CD4-positive, alpha-beta T cell (primary cell): ENCODE data around the gene DYNLRB1. TPM values are rescaled to one million over a fixed set of nuclear protein-coding genes. Genes with fewer than 3 reads are reported as not detected.

Source experiments
- ATAC-seq: fragments of 200-7000 bp; cut with Tn5 transposase; one replicate; pipeline ENCODE4 v1.10.0; 2022; ENCODE audit warnings: mild to moderate bottlenecking; ENCODE audit not compliant: poor library complexity
- CTCF ChIA-PET: fragments of 350-600 bp; sonication (Branson Sonifier 250); formaldehyde crosslinking; loops from one replicate; lab custom pipeline; 2021; ENCODE audit warnings: antibody characterized with exemption, inconsistent platforms; lab: Charles Lee
- POLR2A ChIA-PET: fragments of 350-600 bp; sonication (Branson Sonifier 250); formaldehyde crosslinking; loops from one replicate; lab custom pipeline; 2021; ENCODE audit warnings: antibody characterized with exemption, inconsistent platforms; lab: Charles Lee
- DNase-seq, 14 experiments: peaks; one replicate each; pipeline ENCODE4 v3.0.0-alpha.2; 2013 to 2020; ENCODE audit warnings: mixed read lengths in 2 of 14
- H3K27ac ChIP-seq, 2 donors: one replicate each; pipeline versions ENCODE4 v1.5.1 to v1.7.0; 2013; ENCODE audit warnings: low read length in 2 of 2, low read depth in 1 of 2, mild to moderate bottlenecking in 1 of 2
- H3K27me3 ChIP-seq, 2 experiments: 1 replicate in 1 of 2; 2 replicates in 1 of 2; pipeline versions ENCODE4 v1.6.1 to v1.7.0; 2013; ENCODE audit warnings: low read length in 2 of 2, control low read depth in 1 of 2, mild to moderate bottlenecking in 1 of 2, moderate library complexity in 1 of 2; ENCODE audit not compliant: insufficient read depth in 2 of 2, control insufficient read depth in 1 of 2
- H3K36me3 ChIP-seq: one replicate; pipeline ENCODE4 v1.6.1; 2013; ENCODE audit warnings: low read length, control low read depth; ENCODE audit not compliant: insufficient read depth
- H3K4me1 ChIP-seq: one replicate; pipeline ENCODE4 v1.6.1; 2013; ENCODE audit warnings: low read length, control low read depth; ENCODE audit not compliant: insufficient read depth
- H3K4me3 ChIP-seq: one replicate; pipeline ENCODE4 v1.5.1; 2013; ENCODE audit warnings: mild to moderate bottlenecking, low read length, moderate library complexity
- H3K9me3 ChIP-seq, 2 experiments: 1 replicate in 1 of 2; 2 replicates in 1 of 2; pipeline versions ENCODE4 v1.6.1 to v1.7.0; 2013; ENCODE audit warnings: low read length in 2 of 2, mild to moderate bottlenecking in 2 of 2, control low read depth in 1 of 2, moderate library complexity in 1 of 2; ENCODE audit not compliant: control insufficient read depth in 1 of 2, insufficient read depth in 1 of 2
- H3K27ac Mint-ChIP-seq: one replicate; pipeline ENCODE4 v1.8.0; 2020; ENCODE audit warnings: mixed read lengths
- H3K27me3 Mint-ChIP-seq: one replicate; pipeline ENCODE4 v1.8.0; 2021; ENCODE audit warnings: mixed read lengths
- H3K36me3 Mint-ChIP-seq: one replicate; pipeline ENCODE4 v1.8.0; 2021; ENCODE audit warnings: low read depth, mixed read lengths
- H3K4me1 Mint-ChIP-seq: one replicate; pipeline ENCODE4 v1.8.0; 2021; ENCODE audit warnings: low read depth, mixed read lengths
- H3K4me3 Mint-ChIP-seq: one replicate; pipeline ENCODE4 v1.8.0; 2020; ENCODE audit warnings: mild to moderate bottlenecking, mixed read lengths
- H3K9me3 Mint-ChIP-seq: one replicate; pipeline ENCODE4 v1.8.0; 2020; ENCODE audit warnings: mixed read lengths
- intact Hi-C, 2 experiments: fragments of 100-400 bp; cut with DNase I in 1 of 2; cut with micrococcal nuclease in 1 of 2; formaldehyde crosslinking; loops; one replicate each; pipeline versions ENCODE4 v1.15.1 to v1.9.0; 2023 to 2025; cut with DNase I, micrococcal nuclease
- total RNA-seq, 174 experiments: library from RNA in 2 of 174; stranded (reverse) in 2 of 174; gene quantifications; one replicate each; pipeline ENCODE4 v1.2.3 and lab custom pipeline; 2021 to 2026
- TF ChIP-seq, protein P1 (sequence below): fragments of 200-600 bp; IDR thresholded peaks from one replicate; pipeline ENCODE4 v1.8.0; 2022; ENCODE audit warnings: antibody characterized with exemption, mild to moderate bottlenecking

Gene DYNLRB1
- total RNA-seq, 2 experiments from 2014 or later, result 38.3 to 40.3 TPM

DNA sequence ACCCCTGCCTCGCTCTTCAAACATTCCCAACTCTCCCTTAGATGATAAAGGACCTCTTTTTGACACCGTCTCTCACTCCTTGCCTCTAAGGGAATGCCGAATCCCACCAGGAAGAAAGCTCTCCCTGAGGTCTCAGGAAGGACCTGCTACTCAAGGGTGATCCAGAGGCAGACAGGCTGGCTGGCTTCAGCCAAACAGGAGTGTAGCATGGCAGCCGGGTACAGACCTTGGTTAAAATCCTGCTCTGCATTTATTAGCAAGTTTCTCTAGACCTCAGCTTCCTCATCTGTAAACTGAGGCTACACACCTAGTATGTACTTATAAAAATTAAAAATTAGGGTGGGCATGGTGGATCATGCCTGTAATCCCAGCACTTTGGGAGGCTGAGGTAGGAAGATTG, 59.5 kb downstream of the DYNLRB1 start:
- DNase-seq, result no peak
- intact Hi-C loops, result no loop called here
- H3K9me3 ChIP-seq, result no peaks in the 10 kb centered on the region
- no peaks in the 10 kb centered on the region for H3K9me3 Mint-ChIP-seq
- TF ChIP-seq, protein P1, sequence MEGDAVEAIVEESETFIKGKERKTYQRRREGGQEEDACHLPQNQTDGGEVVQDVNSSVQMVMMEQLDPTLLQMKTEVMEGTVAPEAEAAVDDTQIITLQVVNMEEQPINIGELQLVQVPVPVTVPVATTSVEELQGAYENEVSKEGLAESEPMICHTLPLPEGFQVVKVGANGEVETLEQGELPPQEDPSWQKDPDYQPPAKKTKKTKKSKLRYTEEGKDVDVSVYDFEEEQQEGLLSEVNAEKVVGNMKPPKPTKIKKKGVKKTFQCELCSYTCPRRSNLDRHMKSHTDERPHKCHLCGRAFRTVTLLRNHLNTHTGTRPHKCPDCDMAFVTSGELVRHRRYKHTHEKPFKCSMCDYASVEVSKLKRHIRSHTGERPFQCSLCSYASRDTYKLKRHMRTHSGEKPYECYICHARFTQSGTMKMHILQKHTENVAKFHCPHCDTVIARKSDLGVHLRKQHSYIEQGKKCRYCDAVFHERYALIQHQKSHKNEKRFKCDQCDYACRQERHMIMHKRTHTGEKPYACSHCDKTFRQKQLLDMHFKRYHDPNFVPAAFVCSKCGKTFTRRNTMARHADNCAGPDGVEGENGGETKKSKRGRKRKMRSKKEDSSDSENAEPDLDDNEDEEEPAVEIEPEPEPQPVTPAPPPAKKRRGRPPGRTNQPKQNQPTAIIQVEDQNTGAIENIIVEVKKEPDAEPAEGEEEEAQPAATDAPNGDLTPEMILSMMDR, result no peak
- H3K4me1 ChIP-seq, result peaks cover 12% of the 10 kb centered on the region
- peaks cover 64% of the 10 kb centered on the region for H3K36me3 Mint-ChIP-seq
- H3K4me3 Mint-ChIP-seq, result no peak overlapping the region
- H3K27ac Mint-ChIP-seq, result no peak overlapping the region
- H3K27ac ChIP-seq, result no peak overlapping the region
- H3K27me3 ChIP-seq, result no peaks in the 10 kb centered on the region
- H3K36me3 ChIP-seq, result peaks cover 27% of the 10 kb centered on the region
- no peak for ATAC-seq
- ChIA-PET CTCF (no interaction called here), POLR2A (no interaction called here)
- H3K27me3 Mint-ChIP-seq, result no peaks in the 10 kb centered on the region
- H3K4me1 Mint-ChIP-seq, result peaks cover 18% of the 10 kb centered on the region
- no peak overlapping the region for H3K4me3 ChIP-seq

DNA sequence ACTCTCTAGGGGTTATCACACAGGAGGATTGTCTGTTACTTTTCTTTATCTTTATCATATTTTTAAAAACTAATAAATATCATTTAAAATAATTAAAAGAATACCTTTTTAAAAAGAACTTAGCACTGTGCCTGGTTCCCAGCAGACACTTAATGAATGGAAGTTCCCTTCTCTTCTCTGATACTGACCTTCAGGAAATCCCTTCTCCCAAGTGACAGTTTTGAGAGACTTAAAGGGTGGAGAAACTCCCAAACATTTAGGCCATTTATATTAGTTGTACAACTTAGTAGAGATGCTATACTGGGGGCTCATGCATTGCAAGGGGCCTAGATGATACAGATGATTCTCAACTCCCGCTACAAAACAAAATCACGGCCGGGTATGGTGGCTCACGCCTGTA, 60.8 kb downstream of the DYNLRB1 start:
- H3K36me3 ChIP-seq, result peaks cover 20% of the 10 kb centered on the region
- no peaks in the 10 kb centered on the region for H3K27me3 ChIP-seq
- Mint-ChIP-seq H3K9me3 (no peaks in the 10 kb centered on the region), H3K4me1 (peaks cover 22% of the 10 kb centered on the region), H3K36me3 (peaks cover 66% of the 10 kb centered on the region), H3K27ac (no peak overlapping the region), H3K4me3 (no peak overlapping the region), H3K27me3 (no peaks in the 10 kb centered on the region)
- intact Hi-C loops, result no loop called here
- DNase-seq (no peak), ATAC-seq (no peak)
- H3K27ac ChIP-seq, result no peak overlapping the region
- ChIA-PET CTCF (no interaction called here), POLR2A (interaction anchor here (0.8 kb wide), 1 partner anchor 25 kb away, joined by 3 read pairs; no protein-coding TSS in a partner anchor)
- H3K9me3 ChIP-seq, result no peaks in the 10 kb centered on the region
- no peak overlapping the region for H3K4me3 ChIP-seq
- TF ChIP-seq, protein P1, result no peak
- peaks cover 19% of the 10 kb centered on the region for H3K4me1 ChIP-seq

DNA sequence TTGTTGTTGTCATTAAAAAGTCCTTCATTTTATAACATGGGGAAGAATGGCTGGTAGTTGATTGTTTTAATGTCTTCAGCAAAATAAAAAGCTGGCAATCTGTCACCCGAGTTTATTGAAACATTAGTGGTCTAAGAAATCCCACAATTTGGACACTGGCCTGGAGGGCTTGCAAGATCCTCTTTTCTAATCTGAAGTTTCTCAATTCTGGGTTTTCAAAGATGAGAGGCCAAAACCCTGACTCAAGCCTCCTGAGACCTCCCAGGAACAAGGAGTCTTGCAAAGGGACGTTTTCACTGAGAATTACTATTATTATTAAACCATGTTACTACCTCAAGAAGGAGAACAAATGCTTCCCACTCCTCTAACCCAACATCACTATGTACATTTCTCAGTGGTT, 61.8 kb downstream of the DYNLRB1 start:
- Mint-ChIP-seq H3K4me1 (peaks cover 22% of the 10 kb centered on the region), H3K27me3 (no peaks in the 10 kb centered on the region), H3K4me3 (no peak overlapping the region), H3K36me3 (peaks cover 64% of the 10 kb centered on the region), H3K27ac (no peak overlapping the region), H3K9me3 (no peaks in the 10 kb centered on the region)
- peak in 1 of 14 experiments; percentile 28 for DNase-seq
- no peaks in the 10 kb centered on the region for H3K9me3 ChIP-seq
- H3K27ac ChIP-seq, result no peak overlapping the region
- no peaks in the 10 kb centered on the region for H3K27me3 ChIP-seq
- TF ChIP-seq, protein P1, result no peak
- H3K36me3 ChIP-seq, result peaks cover 18% of the 10 kb centered on the region
- CTCF ChIA-PET, result no interaction called here
- POLR2A ChIA-PET, result no interaction called here
- H3K4me1 ChIP-seq, result peaks cover 19% of the 10 kb centered on the region
- intact Hi-C loops, result no loop called here
- H3K4me3 ChIP-seq, result no peak overlapping the region
- ATAC-seq, result no peak
